Myocyte (in vitro differentiated cells): ENCODE data around the gene CSNK2A1. TPM values are rescaled to one million over a fixed set of nuclear protein-coding genes. Genes with fewer than 3 reads are reported as not detected.

Source experiments
- DNase-seq: peaks from one replicate; pipeline ENCODE4 v3.0.0-alpha.2; 2012; ENCODE audit warnings: low read depth
- polyA plus RNA-seq: library from polyadenylated mRNA; unstranded; fragments of >200 nt; gene quantifications from one replicate; pipeline ENCODE4 v1.2.1, GENCODE V29; 2012; ENCODE audit warnings: missing spikeins
- total RNA-seq: library from RNA; depleted of rRNA; stranded (reverse); fragments of >200 nt; gene quantifications from 2 replicates; pipeline ENCODE4 v1.2.3, GENCODE V29; 2014

CSNK2A1 gene
- 194 and 199 TPM in 2 replicates for total RNA-seq
- 97.9 TPM for polyA plus RNA-seq

GRCh38 chr20:543369-544152 lies at the start of gene CSNK2A1:
Gene CSNK2A1 (minus strand): TSS chr20:543790. CDS start chr20:508551, 35,239 bp downstream.
- DNase-seq, result peak; percentile 98

- no peak for DNase-seq
These were observed 48.9 kb upstream of the CSNK2A1 start for GRCh38 chr20:592506-592905.

GRCh38 chr20:591941-592340 lies 48.4 kb upstream of the CSNK2A1 start:
- no peak for DNase-seq

GRCh38 chr20:588932-589672 lies 45.5 kb upstream of the CSNK2A1 start:
- DNase-seq, result no peak

GRCh38 chr20:588476-588875 lies 44.9 kb upstream of the CSNK2A1 start:
- DNase-seq, result no peak

- no peak for DNase-seq
These were observed 41.3 kb upstream of the CSNK2A1 start for GRCh38 chr20:584971-585301.

GRCh38 chr20:584161-584970 lies 40.8 kb upstream of the CSNK2A1 start:
- DNase-seq, result no peak

- no peak for DNase-seq
These were observed 38.6 kb upstream of the CSNK2A1 start for GRCh38 chr20:582204-582603.

- peak; percentile 6 for DNase-seq
These were observed 35.5 kb upstream of the CSNK2A1 start for GRCh38 chr20:578940-579690.

- no peak for DNase-seq
These were observed 33.7 kb upstream of the CSNK2A1 start for GRCh38 chr20:577167-577791.

GRCh38 chr20:576156-576555 lies 32.6 kb upstream of the CSNK2A1 start:
- no peak for DNase-seq

GRCh38 chr20:575230-575629 lies 31.6 kb upstream of the CSNK2A1 start:
- DNase-seq, result no peak

- no peak for DNase-seq
These were observed 30.8 kb upstream of the CSNK2A1 start for GRCh38 chr20:574297-574942.

GRCh38 chr20:573414-574296 lies 30.1 kb upstream of the CSNK2A1 start:
- no peak for DNase-seq

- no peak for DNase-seq
These were observed 29.1 kb upstream of the CSNK2A1 start for GRCh38 chr20:572727-573126.

- peak; percentile 73 for DNase-seq
These were observed 28.3 kb upstream of the CSNK2A1 start for GRCh38 chr20:571754-572441.

- DNase-seq, result no peak
These were observed 25.3 kb upstream of the CSNK2A1 start for GRCh38 chr20:568673-569415.
